Measurements from ENCODE around the gene RREB1. TPM values are rescaled to one million over a fixed set of nuclear protein-coding genes. Genes with fewer than 3 reads are reported as not detected.

Gene RREB1
- total RNA-seq, 1 donor from 2014 or later, result 15.9 TPM

DNA sequence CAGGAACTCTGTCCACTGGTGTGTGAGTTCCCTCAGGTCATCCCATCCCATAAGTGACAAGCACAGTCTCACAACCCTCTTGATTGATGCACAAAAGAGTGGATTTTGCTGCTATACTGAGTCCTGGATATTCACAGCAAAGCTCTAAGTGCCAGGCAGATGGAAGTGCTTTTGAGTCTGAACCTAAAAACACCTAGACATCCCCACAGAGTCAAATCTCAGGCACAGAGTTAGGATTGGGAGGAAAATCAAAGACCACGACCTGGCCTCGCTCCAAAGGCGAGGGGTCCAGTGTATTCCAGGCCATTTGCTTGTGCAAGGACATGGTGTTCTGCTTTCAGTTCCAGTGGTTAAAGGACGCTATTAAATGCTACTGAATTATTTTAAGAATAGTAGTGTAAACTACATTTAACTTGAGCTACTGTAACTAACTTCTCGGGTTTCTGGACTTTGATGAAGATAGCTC lies 56.8 kb downstream of the RREB1 start:
- DNase-seq (ENCODE audit: low read depth), result no peak
- TF ChIP-seq, protein P1, sequence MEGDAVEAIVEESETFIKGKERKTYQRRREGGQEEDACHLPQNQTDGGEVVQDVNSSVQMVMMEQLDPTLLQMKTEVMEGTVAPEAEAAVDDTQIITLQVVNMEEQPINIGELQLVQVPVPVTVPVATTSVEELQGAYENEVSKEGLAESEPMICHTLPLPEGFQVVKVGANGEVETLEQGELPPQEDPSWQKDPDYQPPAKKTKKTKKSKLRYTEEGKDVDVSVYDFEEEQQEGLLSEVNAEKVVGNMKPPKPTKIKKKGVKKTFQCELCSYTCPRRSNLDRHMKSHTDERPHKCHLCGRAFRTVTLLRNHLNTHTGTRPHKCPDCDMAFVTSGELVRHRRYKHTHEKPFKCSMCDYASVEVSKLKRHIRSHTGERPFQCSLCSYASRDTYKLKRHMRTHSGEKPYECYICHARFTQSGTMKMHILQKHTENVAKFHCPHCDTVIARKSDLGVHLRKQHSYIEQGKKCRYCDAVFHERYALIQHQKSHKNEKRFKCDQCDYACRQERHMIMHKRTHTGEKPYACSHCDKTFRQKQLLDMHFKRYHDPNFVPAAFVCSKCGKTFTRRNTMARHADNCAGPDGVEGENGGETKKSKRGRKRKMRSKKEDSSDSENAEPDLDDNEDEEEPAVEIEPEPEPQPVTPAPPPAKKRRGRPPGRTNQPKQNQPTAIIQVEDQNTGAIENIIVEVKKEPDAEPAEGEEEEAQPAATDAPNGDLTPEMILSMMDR (conservative IDR thresholded peaks at IDR 0.05; ENCODE audit: low read depth, low read length), result no peak
- no peak overlapping the region for H3K4me3 ChIP-seq (ENCODE audit: low read depth, low read length)

DNA sequence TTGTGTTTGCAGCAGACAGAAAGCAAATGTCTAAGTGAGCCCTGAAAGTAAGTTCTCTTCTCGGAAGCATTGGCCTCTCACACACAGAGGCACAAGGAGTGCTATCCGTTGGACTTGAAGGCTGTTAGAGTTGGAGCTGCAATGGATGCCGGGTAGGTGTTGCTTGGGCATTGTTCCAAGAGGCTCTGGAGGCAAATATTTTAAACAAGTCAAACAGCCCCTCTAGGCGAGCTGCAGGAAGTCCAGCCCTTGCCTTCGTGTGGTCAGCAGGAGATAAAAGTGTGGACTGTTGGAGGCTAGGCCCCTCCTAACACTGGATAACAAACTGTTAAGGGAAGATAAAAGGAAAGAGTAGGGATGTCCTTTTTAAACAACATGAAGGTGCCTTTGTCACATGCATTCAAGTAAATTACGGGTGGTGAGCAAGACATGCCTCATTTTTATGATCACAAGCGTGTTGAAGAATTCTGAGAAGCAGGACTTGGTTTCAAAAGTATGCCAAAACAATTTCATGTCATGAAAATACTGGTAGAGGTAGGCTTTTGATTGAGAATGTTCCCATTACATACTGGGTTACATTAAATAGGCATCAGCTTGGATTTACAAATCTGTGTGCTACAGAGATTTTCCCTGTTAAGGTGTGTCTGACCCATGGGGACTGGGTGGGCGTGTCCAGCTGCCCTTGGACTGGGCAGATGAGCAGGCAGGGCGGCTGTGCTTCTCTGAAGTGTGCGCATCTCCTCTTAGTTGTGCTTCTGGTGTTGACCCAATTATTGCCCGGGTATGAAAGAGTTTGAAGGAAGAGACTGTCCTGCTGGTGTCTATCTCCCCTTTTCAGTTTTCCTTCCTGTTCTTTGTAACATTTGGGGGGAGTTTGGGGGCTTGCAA lies 57.5 kb downstream of the RREB1 start:
- TF ChIP-seq, protein P1 (conservative IDR thresholded peaks at IDR 0.05; ENCODE audit: low read depth, low read length), result no peak
- no peak for DNase-seq (ENCODE audit: low read depth)

DNA sequence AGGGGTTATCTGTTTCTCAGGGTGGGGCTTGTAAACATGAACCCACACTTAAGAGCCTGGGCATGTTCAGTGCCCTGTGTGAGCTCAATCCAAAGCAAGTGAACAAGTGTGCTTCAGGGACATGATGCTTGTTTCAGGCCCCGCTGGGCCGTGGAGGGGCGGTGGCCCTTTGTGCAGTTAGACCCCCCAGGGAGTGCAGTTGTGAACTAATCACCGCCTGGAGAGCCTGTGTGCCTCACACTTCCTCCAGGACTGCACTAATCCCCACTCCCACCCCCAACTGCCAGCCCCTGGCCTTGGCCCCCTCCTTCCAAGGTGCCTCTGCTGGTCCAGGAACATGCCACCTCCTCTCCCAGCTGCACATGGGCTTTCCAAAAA lies 58.1 kb downstream of the RREB1 start:
- no peak overlapping the region for H3K4me3 ChIP-seq (ENCODE audit: low read depth, low read length)
- TF ChIP-seq, protein P1 (conservative IDR thresholded peaks at IDR 0.05; ENCODE audit: low read depth, low read length), result no peak
- no peak for DNase-seq (ENCODE audit: low read depth)

More for the DNA sequence above, 57.5 kb downstream of the RREB1 start:
- H3K4me3 ChIP-seq (ENCODE audit: low read depth, low read length), result no peak overlapping the region

DNA sequence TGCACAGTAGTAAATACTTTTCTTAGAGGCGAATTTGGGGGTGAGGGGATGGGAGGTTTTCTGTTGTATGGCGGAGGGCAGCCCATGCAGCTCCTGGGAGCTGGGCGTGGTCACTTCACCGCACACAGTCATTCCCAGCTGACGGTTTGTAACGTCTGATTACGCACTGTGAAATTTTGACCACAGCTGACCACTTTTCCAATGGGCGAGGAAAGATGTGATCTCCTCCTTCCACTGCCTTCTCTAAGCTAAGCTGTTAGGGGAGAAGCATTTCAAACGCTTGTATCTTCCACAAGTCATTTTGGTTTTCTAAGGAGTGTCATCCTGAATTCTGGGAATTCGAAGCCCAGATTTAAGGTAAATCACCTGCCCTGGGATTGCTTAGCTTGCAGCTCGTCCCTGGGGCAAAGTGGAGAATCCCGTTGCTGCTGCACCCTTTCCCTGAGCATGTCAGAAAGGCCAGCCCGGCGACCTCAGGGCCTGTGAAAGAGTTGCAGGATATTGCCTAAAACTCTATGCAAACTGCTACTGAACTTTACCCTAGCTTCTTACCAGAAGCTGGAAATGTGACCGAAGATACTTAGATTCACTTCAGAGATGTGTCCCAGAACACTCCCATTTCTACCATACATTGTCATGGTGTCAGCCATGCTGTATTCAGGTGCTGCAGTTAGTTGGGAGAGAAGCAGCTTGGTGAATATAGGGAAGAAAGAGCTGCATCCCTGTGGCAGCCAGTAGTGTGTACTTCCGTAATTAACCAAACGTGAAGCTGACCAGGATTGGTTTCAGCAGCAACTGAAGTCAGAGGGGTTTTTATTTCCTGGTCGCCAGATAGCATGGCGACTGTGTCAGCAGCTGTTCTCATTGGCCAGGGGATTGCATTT lies 58.9 kb downstream of the RREB1 start:
- TF ChIP-seq, protein P1 (conservative IDR thresholded peaks at IDR 0.05; ENCODE audit: low read depth, low read length), result no peak
- DNase-seq (ENCODE audit: low read depth), result no peak
- H3K4me3 ChIP-seq (ENCODE audit: low read depth, low read length), result peak overlapping the region; percentile 10

DNA sequence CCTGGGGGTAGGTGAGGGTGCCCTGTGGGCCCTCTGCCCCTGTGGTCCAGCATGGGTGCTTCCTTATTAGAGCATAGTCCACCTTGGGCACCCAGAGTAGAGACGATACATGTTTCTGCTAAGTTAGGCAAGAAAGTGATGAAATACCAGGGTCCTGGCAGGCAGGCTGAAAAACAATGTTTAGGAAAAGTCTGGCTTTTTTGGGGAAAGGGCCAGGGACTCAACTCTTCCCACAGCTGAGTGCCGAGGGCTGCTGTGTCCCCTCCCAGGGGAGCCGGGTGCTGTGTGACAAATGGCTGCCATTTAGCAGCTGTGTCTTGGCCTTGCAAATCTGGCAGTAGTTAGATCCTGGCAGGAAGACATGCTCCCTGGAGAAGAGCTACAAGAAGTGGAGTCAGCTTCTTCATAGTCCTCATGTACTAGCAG lies 61.5 kb downstream of the RREB1 start:
- DNase-seq (ENCODE audit: low read depth), result no peak
- TF ChIP-seq, protein P1 (conservative IDR thresholded peaks at IDR 0.05; ENCODE audit: low read depth, low read length), result no peak
- H3K4me3 ChIP-seq (ENCODE audit: low read depth, low read length), result no peak overlapping the region

DNA sequence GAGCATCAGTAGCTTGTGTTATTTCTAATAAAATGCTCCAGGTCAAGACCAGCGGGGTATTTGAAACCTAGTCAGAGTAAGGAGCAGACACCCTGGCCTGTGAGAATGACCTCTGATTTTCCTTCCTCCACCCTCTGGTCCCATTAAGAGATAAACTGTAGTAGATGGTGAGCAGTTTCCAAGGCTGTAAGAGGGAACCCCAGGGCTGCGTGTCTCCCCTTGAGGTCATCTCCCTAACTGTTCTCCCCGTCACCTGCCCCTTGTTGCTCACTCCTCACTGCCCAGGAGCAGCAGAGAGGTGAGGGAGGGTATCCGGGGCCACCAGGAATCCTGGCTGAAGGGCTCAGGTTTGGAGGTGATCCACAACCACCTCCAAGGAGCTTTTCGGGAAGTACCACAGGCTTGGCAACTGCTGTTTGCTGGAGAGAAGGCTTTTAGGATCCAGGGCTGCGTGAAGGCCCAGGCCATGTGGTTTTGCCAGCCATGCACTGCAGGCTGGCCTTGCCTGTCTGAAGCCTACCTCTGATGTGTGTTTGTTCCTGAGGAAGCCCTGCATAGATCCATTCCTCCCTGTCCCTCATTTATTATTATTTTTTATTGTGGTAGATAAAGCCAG lies 62.5 kb downstream of the RREB1 start:
- no peak for DNase-seq (ENCODE audit: low read depth)
- TF ChIP-seq, protein P1 (conservative IDR thresholded peaks at IDR 0.05; ENCODE audit: low read depth, low read length), result no peak
- no peak overlapping the region for H3K4me3 ChIP-seq (ENCODE audit: low read depth, low read length)
